ENCODE results near the gene SIGLEC12. TPM values are rescaled to one million over a fixed set of nuclear protein-coding genes. Genes with fewer than 3 reads are reported as not detected.
A peak's percentile ranks its signal among the peaks of the same experiment; 100 is the strongest.

SIGLEC12 gene
- total and polyA plus RNA-seq, 10 donors: 2.0 to 65.1 (median 6.2) TPM

DNA sequence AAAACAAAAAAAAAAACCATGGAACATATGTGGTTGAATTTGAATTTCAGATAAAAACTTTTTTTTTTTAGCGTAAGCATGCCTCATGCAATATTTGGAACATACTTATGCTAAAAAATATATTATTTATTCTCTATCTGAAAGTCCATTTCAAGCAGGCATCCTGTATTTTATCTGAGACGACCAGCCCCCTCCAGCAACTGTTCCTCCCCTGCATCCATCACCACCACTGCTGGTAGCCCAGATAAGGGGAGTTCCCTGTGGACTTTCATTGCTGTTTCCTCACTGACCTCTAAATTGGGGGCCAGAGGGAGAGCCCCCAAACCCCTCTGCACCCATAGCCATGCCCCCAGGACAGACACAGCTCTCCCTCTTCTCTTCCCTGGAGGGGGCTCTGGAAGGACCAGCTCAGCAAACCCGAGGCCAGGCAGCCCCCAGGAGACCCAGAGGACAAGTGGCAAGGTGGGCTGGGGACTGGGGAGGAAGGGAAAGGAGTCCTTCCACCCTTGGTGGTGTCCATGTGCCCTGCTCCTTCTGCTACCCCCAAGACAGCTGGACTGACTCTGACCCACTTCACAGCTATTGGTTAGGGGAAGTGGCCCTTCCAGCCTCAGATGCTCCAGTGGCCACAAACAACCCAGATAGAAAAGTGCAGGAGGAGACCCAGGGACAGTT lies 6.6 kb upstream of the SIGLEC12 start:
- Histone ChIP-seq H3K36me3 (no peaks in the 10 kb centered on the region), H3K4me1 (peaks cover 0 to 23% (median 2%) of the 10 kb centered on the region in 6 donors), H3K27me3 (replicated peaks in 1 of 7) (peaks cover 0 to 30% (median 3%) of the 10 kb centered on the region in 7 donors), H3K4me3 (no peak overlapping the region), H3K27ac (peak overlapping the region in 4 of 8 donors; percentile 38 to 73 (median 52)), H3K9me3 (peaks cover 0 to 12% (median 0%) of the 10 kb centered on the region in 8 donors)
- intact Hi-C loops (cut with DNase I; ENCODE audit: low total_unique reads): no loop called here
- TF ChIP-seq POLR2A (IDR thresholded peaks at IDR 0.05): no peak
- no peak for TF ChIP-seq POLR2AphosphoS5 (IDR thresholded peaks at IDR 0.05)
- TF ChIP-seq, protein P1, sequence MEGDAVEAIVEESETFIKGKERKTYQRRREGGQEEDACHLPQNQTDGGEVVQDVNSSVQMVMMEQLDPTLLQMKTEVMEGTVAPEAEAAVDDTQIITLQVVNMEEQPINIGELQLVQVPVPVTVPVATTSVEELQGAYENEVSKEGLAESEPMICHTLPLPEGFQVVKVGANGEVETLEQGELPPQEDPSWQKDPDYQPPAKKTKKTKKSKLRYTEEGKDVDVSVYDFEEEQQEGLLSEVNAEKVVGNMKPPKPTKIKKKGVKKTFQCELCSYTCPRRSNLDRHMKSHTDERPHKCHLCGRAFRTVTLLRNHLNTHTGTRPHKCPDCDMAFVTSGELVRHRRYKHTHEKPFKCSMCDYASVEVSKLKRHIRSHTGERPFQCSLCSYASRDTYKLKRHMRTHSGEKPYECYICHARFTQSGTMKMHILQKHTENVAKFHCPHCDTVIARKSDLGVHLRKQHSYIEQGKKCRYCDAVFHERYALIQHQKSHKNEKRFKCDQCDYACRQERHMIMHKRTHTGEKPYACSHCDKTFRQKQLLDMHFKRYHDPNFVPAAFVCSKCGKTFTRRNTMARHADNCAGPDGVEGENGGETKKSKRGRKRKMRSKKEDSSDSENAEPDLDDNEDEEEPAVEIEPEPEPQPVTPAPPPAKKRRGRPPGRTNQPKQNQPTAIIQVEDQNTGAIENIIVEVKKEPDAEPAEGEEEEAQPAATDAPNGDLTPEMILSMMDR (IDR thresholded peaks at IDR 0.05 in 8 of 11, conservative IDR thresholded peaks at IDR 0.05 in 3 of 11): no peak
- no peak for DNase-seq
- 46 to 70% (median 57%) methylated on average over 3 of the region's 3 CpGs for WGBS, 5 donors

DNA sequence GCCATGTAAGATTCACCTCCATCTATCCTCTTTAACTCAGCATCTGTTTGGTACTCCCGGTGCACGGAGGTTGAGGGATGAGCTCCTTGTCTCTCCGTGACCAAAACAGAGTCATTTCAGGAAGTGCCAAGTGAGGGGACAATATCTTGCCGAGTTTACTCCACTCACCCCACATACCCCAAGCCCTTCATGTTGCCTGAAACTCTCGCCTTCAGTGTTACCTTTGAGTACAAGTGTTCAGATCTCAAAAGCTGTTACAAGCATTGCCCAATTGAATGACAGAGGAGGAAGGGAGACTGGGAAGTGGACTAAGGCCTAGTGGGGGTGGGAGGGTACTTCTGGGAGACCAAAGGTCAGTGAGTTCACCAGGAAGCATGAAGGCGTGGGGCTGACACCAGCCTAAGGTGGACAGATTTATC lies 6.0 kb upstream of the SIGLEC12 start:
- Histone ChIP-seq H3K4me3 (no peak overlapping the region), H3K36me3 (no peaks in the 10 kb centered on the region), H3K9me3 (peaks cover 0 to 12% (median 0%) of the 10 kb centered on the region in 8 donors), H3K27ac (peak overlapping the region in 4 of 8 donors; percentile 20 to 73 (median 58)), H3K27me3 (replicated peaks in 1 of 7) (peaks cover 0 to 25% (median 0%) of the 10 kb centered on the region in 7 donors), H3K4me1 (peaks cover 0 to 28% (median 2%) of the 10 kb centered on the region in 6 donors)
- TF ChIP-seq POLR2AphosphoS5 (IDR thresholded peaks at IDR 0.05) (peak in 1 of 3 donors; percentile 9), POLR2A (IDR thresholded peaks at IDR 0.05) (no peak)
- no peak for DNase-seq
- intact Hi-C loops (cut with DNase I; ENCODE audit: low total_unique reads): no loop called here
- 46 to 71% (median 55%) methylated on average over 6 of the region's 6 CpGs for WGBS, 5 donors

DNA sequence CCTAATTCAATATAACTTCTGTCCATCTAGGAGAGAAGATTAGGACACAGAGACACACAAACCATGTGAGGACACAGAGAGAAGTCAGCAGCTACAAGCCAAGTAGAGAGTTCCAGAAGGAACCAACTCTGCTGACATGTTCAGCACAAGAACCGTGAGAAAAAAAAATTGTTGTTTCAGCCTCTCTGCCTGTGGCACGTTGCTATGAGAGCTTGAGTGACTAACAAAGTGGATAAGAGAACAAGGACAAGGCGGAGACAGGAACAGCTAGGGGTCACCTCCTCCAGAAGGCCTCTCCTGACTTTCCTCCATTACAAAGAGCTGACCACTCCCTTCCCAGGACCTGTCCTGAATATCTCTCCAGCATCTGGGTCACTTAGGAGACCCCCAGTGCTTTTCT lies 5.6 kb upstream of the SIGLEC12 start:
- Histone ChIP-seq H3K4me1 (peaks cover 0 to 33% (median 3%) of the 10 kb centered on the region in 6 donors), H3K27me3 (replicated peaks in 1 of 7) (peaks cover 0 to 24% (median 0%) of the 10 kb centered on the region in 7 donors), H3K36me3 (no peaks in the 10 kb centered on the region), H3K9me3 (peaks cover 0 to 12% (median 0%) of the 10 kb centered on the region in 8 donors), H3K27ac (peak overlapping the region in 4 of 8 donors; percentile 20 to 73 (median 58)), H3K4me3 (no peak overlapping the region)
- 50 to 65% (median 61%) methylated on average over 3 of the region's 3 CpGs for WGBS, 5 donors
- DNase-seq: no peak
- intact Hi-C loops (cut with DNase I; ENCODE audit: low total_unique reads): no loop called here
- no peak for TF ChIP-seq POLR2AphosphoS5 (IDR thresholded peaks at IDR 0.05)
- TF ChIP-seq, protein P1 (IDR thresholded peaks at IDR 0.05 in 8 of 11, conservative IDR thresholded peaks at IDR 0.05 in 3 of 11): no peak
- no peak for TF ChIP-seq POLR2A (IDR thresholded peaks at IDR 0.05)

DNA sequence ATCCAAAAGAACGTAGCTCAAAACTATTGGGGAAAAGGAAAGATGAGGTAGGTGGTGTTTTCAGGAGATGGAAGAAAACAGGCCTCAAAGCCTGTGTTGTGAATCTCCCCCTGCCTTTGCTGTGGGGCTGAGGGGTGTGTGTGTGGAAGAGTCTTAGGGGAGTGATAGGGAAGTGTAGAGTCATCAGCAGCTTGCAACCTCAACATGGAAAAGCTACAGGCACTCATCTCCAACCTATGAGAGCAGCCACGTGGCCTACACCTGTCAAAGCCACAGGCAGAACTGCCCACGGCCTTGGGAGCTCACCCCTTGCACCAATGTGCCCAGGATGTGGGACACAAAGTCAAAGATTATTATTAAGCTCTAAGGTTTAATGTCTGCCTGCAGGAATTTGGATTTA lies 4.3 kb upstream of the SIGLEC12 start:
- H3K27me3 ChIP-seq (replicated peaks in 1 of 7): peaks cover 0 to 17% (median 0%) of the 10 kb centered on the region in 7 donors
- H3K9me3 ChIP-seq: peaks cover 0 to 12% (median 0%) of the 10 kb centered on the region in 8 donors
- no peak overlapping the region for H3K27ac ChIP-seq
- intact Hi-C loops (cut with DNase I; ENCODE audit: low total_unique reads): no loop called here
- no peaks in the 10 kb centered on the region for H3K36me3 ChIP-seq
- 41 to 72% (median 52%) methylated on average over 2 to 3 of the region's 3 CpGs for WGBS, 5 donors
- no peak overlapping the region for H3K4me3 ChIP-seq
- H3K4me1 ChIP-seq: peaks cover 0 to 43% (median 13%) of the 10 kb centered on the region in 6 donors
- no peak for DNase-seq
- TF ChIP-seq POLR2A (IDR thresholded peaks at IDR 0.05): no peak
- TF ChIP-seq, protein P1 (IDR thresholded peaks at IDR 0.05 in 8 of 11, conservative IDR thresholded peaks at IDR 0.05 in 3 of 11): no peak
- TF ChIP-seq POLR2AphosphoS5 (IDR thresholded peaks at IDR 0.05): no peak
